NT2/D1 (cell line): ENCODE measurements around the gene ARHGAP24.

Experiments
- YY1 ChIP-seq: IDR thresholded peaks from 2 replicates; pipeline ENCODE4 v1.6.1; 2011; ENCODE audit not compliant: insufficient read length, insufficient read depth
- ZNF274 ChIP-seq: IDR thresholded peaks from 2 replicates; pipeline ENCODE4 v1.6.1; 2011; ENCODE audit warnings: mild to moderate bottlenecking, low read depth, low read length

- no peak for TF ChIP-seq YY1
- TF ChIP-seq ZNF274 = no peak
Observed at GRCh38 chr4:85701861-85702321, 226.9 kb downstream of the ARHGAP24 start.
